Nephron progenitor cell (in vitro differentiated cells): ENCODE measurements around the gene TMPRSS3.

Experiments
- DNase-seq: peaks from one replicate; pipeline ENCODE4 v3.0.0; 2021
- H3K27ac Mint-ChIP-seq: 2 replicates; pipeline ENCODE4 v1.8.0; 2021; ENCODE audit warnings: mild to moderate bottlenecking, moderate library complexity, mixed read lengths
- H3K27me3 Mint-ChIP-seq: 2 replicates; pipeline ENCODE4 v1.8.0; 2021; ENCODE audit warnings: mild to moderate bottlenecking, low read depth, mixed read lengths; ENCODE audit not compliant: poor library complexity
- H3K36me3 Mint-ChIP-seq: 2 replicates; pipeline ENCODE4 v1.8.0; 2021; ENCODE audit warnings: low read depth, mixed read lengths
- H3K4me1 Mint-ChIP-seq: 2 replicates; pipeline ENCODE4 v1.8.0; 2021; ENCODE audit warnings: mixed read lengths
- H3K4me3 Mint-ChIP-seq: 2 replicates; pipeline ENCODE4 v1.8.0; 2021; ENCODE audit warnings: mild to moderate bottlenecking, moderate library complexity, mixed read lengths
- H3K9me3 Mint-ChIP-seq: 2 replicates; pipeline ENCODE4 v1.8.0; 2021; ENCODE audit warnings: mild to moderate bottlenecking, moderate library complexity, mixed read lengths
- TF ChIP-seq, protein P1 (sequence below): fragments of 200-600 bp; sonication (generic); IDR thresholded peaks from 2 replicates; pipeline ENCODE4 v1.5.0; 2021; ENCODE audit warnings: antibody characterized with exemption

TMPRSS3 gene

DNA sequence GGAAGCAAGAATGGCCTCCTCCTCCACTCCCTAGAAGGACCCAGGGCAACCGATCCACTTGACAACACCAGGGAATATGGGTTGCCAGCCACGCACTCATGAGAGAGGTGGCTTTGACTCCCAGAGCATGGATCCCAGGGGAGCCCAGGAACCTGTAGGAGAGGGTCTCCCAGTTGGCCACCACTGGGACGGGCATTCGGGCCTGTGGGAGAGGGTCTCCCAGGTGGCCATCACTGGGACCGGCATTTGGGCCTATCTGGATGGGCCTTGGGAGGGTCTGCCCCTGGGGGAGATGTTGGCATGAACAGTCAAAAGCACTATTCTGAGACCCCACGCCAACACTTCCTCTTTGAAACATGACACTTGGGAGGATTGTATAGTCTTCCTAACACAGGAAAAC lies 30.1 kb downstream of the TMPRSS3 start:
- no peak overlapping the region for H3K4me3 Mint-ChIP-seq
- H3K27me3 Mint-ChIP-seq = peaks cover 14% of the 10 kb centered on the region
- no peak for DNase-seq
- H3K36me3 Mint-ChIP-seq = no peaks in the 10 kb centered on the region
- TF ChIP-seq, protein P1, sequence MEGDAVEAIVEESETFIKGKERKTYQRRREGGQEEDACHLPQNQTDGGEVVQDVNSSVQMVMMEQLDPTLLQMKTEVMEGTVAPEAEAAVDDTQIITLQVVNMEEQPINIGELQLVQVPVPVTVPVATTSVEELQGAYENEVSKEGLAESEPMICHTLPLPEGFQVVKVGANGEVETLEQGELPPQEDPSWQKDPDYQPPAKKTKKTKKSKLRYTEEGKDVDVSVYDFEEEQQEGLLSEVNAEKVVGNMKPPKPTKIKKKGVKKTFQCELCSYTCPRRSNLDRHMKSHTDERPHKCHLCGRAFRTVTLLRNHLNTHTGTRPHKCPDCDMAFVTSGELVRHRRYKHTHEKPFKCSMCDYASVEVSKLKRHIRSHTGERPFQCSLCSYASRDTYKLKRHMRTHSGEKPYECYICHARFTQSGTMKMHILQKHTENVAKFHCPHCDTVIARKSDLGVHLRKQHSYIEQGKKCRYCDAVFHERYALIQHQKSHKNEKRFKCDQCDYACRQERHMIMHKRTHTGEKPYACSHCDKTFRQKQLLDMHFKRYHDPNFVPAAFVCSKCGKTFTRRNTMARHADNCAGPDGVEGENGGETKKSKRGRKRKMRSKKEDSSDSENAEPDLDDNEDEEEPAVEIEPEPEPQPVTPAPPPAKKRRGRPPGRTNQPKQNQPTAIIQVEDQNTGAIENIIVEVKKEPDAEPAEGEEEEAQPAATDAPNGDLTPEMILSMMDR = no peak
- no peaks in the 10 kb centered on the region for H3K9me3 Mint-ChIP-seq
- peak overlapping the region; percentile 32 for H3K27ac Mint-ChIP-seq
- H3K4me1 Mint-ChIP-seq = peaks cover 69% of the 10 kb centered on the region

DNA sequence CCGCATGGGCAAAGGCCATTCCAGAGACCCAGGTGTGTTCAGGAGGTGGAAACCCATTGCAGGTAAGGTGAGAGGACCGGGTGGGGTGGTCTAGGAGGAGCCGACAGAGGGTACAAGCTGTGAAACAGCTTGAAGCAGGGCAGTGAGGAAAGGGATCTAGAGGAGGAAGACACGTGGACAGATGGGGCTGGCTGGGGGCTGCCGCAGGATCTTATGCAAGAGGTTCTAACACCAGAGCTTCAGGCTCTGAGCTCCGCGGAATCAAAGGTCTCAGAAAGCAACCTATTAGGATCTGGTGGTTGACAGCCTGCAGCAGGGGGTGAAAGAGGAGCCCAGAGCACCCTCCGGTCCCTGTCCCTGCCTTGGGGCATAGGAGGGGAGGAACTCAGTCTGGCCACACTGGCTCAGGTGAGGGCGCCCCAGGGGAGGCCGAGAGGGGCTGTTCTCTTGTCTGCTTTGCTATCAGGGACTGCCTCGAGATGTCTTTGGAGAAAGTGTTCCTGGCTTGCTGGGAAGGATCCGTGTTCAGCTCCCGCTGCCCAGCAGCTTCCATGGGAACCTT lies 31.5 kb downstream of the TMPRSS3 start:
- no peak overlapping the region for H3K4me3 Mint-ChIP-seq

DNA sequence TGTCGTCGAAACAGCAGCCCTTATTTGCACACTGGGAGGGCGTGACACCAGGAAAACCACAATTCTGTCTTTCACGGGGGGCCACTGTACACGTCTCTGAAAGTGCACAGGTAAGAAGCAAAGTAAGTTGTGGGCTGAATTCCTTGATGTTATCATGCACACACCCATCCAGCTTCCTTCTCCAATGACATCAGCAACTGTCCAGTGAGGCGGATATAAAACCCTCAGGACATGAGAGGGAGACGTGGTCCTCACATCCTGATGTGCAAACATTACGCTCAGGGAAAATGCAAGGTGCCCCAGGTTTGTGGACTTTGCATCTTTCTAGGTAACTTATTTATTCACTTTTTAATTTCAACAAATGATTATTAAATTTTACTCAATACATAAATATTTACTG lies 32.5 kb downstream of the TMPRSS3 start:
- no peak overlapping the region for H3K4me3 Mint-ChIP-seq
- peaks cover 4% of the 10 kb centered on the region for H3K9me3 Mint-ChIP-seq
- no peak for DNase-seq
- peaks cover 59% of the 10 kb centered on the region for H3K4me1 Mint-ChIP-seq
- no peaks in the 10 kb centered on the region for H3K36me3 Mint-ChIP-seq
- TF ChIP-seq, protein P1 = no peak
- peaks cover 17% of the 10 kb centered on the region for H3K27me3 Mint-ChIP-seq
- peak overlapping the region; percentile 66 for H3K27ac Mint-ChIP-seq

More for the DNA sequence above, 31.5 kb downstream of the TMPRSS3 start:
- H3K27ac Mint-ChIP-seq = no peak overlapping the region
- no peak for DNase-seq
- peaks cover 14% of the 10 kb centered on the region for H3K27me3 Mint-ChIP-seq
- no peaks in the 10 kb centered on the region for H3K9me3 Mint-ChIP-seq
- H3K4me1 Mint-ChIP-seq = peaks cover 65% of the 10 kb centered on the region
- no peaks in the 10 kb centered on the region for H3K36me3 Mint-ChIP-seq
- TF ChIP-seq, protein P1 = no peak

DNA sequence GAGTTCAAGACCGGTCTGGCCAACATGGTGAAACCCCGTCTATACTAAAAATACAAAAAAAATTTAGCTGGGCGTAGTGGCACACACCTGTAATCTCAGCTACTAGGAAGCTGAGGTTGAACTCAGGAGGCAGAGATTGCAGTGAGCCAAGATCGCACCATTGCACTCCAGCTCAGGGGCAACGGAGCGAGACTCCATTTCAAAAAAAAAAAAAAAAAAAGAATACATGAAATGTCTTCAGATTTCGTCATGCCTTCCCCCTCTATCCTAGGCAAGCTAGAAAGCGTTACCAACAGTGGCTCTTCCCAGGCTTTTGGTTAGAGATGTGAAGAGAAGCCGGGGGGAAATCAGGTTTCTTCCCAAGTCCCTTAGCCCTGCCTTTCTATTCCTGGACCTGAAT lies 33.2 kb downstream of the TMPRSS3 start:
- H3K27me3 Mint-ChIP-seq = peaks cover 20% of the 10 kb centered on the region
- TF ChIP-seq, protein P1 = no peak
- peaks cover 56% of the 10 kb centered on the region for H3K4me1 Mint-ChIP-seq
- peak overlapping the region; percentile 66 for H3K27ac Mint-ChIP-seq
- no peaks in the 10 kb centered on the region for H3K36me3 Mint-ChIP-seq
- DNase-seq = no peak
- no peak overlapping the region for H3K4me3 Mint-ChIP-seq
- H3K9me3 Mint-ChIP-seq = peaks cover 10% of the 10 kb centered on the region

- Mint-ChIP-seq H3K9me3 (peaks cover 15% of the 10 kb centered on the region), H3K4me3 (no peak overlapping the region), H3K4me1 (peaks cover 51% of the 10 kb centered on the region), H3K27ac (no peak overlapping the region), H3K27me3 (peaks cover 21% of the 10 kb centered on the region), H3K36me3 (no peaks in the 10 kb centered on the region)
- no peak for DNase-seq
- TF ChIP-seq, protein P1 = no peak
Observed at GRCh38 chr21:42362198-42362597, 33.7 kb downstream of the TMPRSS3 start.

- no peak overlapping the region for H3K27ac Mint-ChIP-seq
- TF ChIP-seq, protein P1 = no peak
- peaks cover 30% of the 10 kb centered on the region for H3K27me3 Mint-ChIP-seq
- no peak overlapping the region for H3K4me3 Mint-ChIP-seq
- H3K4me1 Mint-ChIP-seq = peaks cover 42% of the 10 kb centered on the region
- DNase-seq = no peak
- no peaks in the 10 kb centered on the region for H3K36me3 Mint-ChIP-seq
- H3K9me3 Mint-ChIP-seq = peaks cover 24% of the 10 kb centered on the region
Observed at GRCh38 chr21:42361286-42361685, 34.6 kb downstream of the TMPRSS3 start.
